ENCODE data around the gene PSMA6. TPM values are rescaled to one million over a fixed set of nuclear protein-coding genes. Genes with fewer than 3 reads are reported as not detected.

Gene PSMA6
- total and polyA plus RNA-seq, 2 of the 13 experiments (the other 11 are each of a cell fraction or from before 2014, with no cell fraction given): 525 to 1,109 TPM

DNA sequence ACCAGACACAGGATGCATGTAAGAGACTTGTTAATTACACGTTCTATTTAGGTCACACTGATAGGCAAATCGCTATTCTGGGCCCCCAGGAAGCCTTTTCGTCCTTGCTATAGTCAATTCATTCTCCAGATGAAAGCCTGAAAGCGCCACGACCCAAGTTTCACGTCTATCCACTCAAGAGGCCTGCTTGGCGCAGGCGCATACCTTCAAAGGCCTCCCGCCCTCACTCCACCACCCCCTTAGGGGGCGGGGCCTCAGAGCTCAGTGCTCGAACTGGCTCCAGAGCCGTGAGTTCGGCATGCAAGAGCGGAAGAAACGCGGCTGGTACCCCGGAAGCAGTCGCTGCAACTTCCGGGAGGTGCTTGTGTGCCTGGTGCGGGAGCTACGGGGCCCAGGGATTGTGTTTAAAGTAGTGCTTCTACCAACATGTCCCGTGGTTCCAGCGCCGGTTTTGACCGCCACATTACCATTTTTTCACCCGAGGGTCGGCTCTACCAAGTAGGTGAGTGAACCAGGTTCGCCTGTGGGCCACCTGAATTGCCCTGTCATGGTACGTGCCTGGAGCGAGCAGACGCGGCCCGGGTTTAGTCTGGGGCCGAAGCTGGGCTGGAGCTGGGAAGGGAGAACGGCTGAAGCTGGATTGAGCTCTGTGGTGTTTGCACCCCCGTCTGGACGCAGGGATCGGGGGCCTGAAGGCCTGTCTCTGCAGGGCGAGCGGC lies at the start of gene PSMA6 (continued):
- TF ChIP-seq, protein P1, sequence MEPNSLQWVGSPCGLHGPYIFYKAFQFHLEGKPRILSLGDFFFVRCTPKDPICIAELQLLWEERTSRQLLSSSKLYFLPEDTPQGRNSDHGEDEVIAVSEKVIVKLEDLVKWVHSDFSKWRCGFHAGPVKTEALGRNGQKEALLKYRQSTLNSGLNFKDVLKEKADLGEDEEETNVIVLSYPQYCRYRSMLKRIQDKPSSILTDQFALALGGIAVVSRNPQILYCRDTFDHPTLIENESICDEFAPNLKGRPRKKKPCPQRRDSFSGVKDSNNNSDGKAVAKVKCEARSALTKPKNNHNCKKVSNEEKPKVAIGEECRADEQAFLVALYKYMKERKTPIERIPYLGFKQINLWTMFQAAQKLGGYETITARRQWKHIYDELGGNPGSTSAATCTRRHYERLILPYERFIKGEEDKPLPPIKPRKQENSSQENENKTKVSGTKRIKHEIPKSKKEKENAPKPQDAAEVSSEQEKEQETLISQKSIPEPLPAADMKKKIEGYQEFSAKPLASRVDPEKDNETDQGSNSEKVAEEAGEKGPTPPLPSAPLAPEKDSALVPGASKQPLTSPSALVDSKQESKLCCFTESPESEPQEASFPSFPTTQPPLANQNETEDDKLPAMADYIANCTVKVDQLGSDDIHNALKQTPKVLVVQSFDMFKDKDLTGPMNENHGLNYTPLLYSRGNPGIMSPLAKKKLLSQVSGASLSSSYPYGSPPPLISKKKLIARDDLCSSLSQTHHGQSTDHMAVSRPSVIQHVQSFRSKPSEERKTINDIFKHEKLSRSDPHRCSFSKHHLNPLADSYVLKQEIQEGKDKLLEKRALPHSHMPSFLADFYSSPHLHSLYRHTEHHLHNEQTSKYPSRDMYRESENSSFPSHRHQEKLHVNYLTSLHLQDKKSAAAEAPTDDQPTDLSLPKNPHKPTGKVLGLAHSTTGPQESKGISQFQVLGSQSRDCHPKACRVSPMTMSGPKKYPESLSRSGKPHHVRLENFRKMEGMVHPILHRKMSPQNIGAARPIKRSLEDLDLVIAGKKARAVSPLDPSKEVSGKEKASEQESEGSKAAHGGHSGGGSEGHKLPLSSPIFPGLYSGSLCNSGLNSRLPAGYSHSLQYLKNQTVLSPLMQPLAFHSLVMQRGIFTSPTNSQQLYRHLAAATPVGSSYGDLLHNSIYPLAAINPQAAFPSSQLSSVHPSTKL (CRISPR knock-in tag; IDR thresholded peaks at IDR 0.05): peak; percentile 86
- TF ChIP-seq, protein P2, sequence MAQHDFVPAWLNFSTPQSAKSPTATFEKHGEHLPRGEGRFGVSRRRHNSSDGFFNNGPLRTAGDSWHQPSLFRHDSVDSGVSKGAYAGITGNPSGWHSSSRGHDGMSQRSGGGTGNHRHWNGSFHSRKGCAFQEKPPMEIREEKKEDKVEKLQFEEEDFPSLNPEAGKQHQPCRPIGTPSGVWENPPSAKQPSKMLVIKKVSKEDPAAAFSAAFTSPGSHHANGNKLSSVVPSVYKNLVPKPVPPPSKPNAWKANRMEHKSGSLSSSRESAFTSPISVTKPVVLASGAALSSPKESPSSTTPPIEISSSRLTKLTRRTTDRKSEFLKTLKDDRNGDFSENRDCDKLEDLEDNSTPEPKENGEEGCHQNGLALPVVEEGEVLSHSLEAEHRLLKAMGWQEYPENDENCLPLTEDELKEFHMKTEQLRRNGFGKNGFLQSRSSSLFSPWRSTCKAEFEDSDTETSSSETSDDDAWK (CRISPR knock-in tag; IDR thresholded peaks at IDR 0.05): no peak
- TF ChIP-seq ZNF660 (CRISPR knock-in tag; IDR thresholded peaks at IDR 0.05; ENCODE audit: borderline replicate concordance, low read depth): 0 out of 2 replicates have a peak, but pooled peaks have one; percentile 60
- TF ChIP-seq MEF2D (CRISPR knock-in tag; IDR thresholded peaks at IDR 0.05): peak; percentile 96
- 0 out of 2 replicates have a peak, but pooled peaks have one; percentile 2 for TF ChIP-seq ZNF234 (CRISPR knock-in tag; conservative IDR thresholded peaks at IDR 0.05)
- no peak for TF ChIP-seq ZNF672 (CRISPR knock-in tag; IDR thresholded peaks at IDR 0.05)
- TF ChIP-seq, protein P3, sequence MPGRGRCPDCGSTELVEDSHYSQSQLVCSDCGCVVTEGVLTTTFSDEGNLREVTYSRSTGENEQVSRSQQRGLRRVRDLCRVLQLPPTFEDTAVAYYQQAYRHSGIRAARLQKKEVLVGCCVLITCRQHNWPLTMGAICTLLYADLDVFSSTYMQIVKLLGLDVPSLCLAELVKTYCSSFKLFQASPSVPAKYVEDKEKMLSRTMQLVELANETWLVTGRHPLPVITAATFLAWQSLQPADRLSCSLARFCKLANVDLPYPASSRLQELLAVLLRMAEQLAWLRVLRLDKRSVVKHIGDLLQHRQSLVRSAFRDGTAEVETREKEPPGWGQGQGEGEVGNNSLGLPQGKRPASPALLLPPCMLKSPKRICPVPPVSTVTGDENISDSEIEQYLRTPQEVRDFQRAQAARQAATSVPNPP (CRISPR knock-in tag; IDR thresholded peaks at IDR 0.05): peak; percentile 95; the same call in 1 of the 2 replicates
- peak; percentile 65; the same call in 1 of the 2 replicates for TF ChIP-seq SALL2 (CRISPR knock-in tag; IDR thresholded peaks at IDR 0.05)
- peak; percentile 97 for TF ChIP-seq YEATS4 (CRISPR knock-in tag; IDR thresholded peaks at IDR 0.05; ENCODE audit: borderline replicate concordance)
- TF ChIP-seq ZNF713 (CRISPR knock-in tag; IDR thresholded peaks at IDR 0.05): peak; percentile 97
- TF ChIP-seq, protein P4, sequence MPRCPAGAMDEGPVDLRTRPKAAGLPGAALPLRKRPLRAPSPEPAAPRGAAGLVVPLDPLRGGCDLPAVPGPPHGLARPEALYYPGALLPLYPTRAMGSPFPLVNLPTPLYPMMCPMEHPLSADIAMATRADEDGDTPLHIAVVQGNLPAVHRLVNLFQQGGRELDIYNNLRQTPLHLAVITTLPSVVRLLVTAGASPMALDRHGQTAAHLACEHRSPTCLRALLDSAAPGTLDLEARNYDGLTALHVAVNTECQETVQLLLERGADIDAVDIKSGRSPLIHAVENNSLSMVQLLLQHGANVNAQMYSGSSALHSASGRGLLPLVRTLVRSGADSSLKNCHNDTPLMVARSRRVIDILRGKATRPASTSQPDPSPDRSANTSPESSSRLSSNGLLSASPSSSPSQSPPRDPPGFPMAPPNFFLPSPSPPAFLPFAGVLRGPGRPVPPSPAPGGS (CRISPR knock-in tag; IDR thresholded peaks at IDR 0.05): peak; percentile 58
- peak; percentile 85 for TF ChIP-seq CEBPG (CRISPR knock-in tag; IDR thresholded peaks at IDR 0.05)
- no peak for TF ChIP-seq ZNF326 (CRISPR knock-in tag; IDR thresholded peaks at IDR 0.05; ENCODE audit: borderline replicate concordance)
- TF ChIP-seq SMARCC2 (IDR thresholded peaks at IDR 0.05): no peak
- peak; percentile 79; the same call in 1 of the 2 replicates for TF ChIP-seq ZMYM2 (CRISPR knock-in tag; IDR thresholded peaks at IDR 0.05)
- peak; percentile 94 for TF ChIP-seq XRCC5 (optimal IDR thresholded peaks at IDR 0.05; ENCODE audit: low read length)
- TF ChIP-seq, protein P5, sequence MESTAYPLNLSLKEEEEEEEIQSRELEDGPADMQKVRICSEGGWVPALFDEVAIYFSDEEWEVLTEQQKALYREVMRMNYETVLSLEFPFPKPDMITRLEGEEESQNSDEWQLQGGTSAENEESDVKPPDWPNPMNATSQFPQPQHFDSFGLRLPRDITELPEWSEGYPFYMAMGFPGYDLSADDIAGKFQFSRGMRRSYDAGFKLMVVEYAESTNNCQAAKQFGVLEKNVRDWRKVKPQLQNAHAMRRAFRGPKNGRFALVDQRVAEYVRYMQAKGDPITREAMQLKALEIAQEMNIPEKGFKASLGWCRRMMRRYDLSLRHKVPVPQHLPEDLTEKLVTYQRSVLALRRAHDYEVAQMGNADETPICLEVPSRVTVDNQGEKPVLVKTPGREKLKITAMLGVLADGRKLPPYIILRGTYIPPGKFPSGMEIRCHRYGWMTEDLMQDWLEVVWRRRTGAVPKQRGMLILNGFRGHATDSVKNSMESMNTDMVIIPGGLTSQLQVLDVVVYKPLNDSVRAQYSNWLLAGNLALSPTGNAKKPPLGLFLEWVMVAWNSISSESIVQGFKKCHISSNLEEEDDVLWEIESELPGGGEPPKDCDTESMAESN (CRISPR knock-in tag; conservative IDR thresholded peaks at IDR 0.05): peak; percentile 92; the same call in 1 of the 2 replicates
- TF ChIP-seq MIER3 (CRISPR knock-in tag; IDR thresholded peaks at IDR 0.05; ENCODE audit: borderline replicate concordance): peak; percentile 98
- TF ChIP-seq, protein P6, sequence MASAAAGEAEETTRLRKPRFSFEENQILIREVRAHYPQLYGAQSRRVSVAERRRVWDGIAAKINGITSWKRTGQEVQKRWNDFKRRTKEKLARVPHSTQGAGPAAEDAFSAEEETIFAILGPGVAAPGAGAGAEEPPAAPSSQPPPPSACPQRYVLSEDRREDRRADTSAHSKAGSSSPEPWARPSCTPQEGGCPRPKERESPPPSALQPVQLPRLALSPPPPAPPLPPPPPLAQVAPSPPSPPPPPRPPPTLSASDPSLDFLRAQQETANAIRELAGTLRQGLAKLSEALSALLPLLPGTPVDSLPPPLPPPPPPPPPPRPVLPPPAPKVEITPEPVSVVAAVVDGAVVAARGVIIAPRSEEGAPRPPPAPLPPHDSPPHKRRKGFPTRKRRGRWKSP (CRISPR knock-in tag; IDR thresholded peaks at IDR 0.05): peak; percentile 95
